HEK293T (cell line): ENCODE results near the gene AKT2.
A peak's percentile ranks its signal among the peaks of the same experiment; 100 is the strongest.

Experiments used
- CTCF ChIA-PET: fragments of 350-600 bp; formaldehyde crosslinking; extraction: SDS; loops from one replicate; lab custom pipeline; 2021; ENCODE audit warnings: antibody characterized with exemption, inconsistent platforms; lab: Yijun Ruan, JAX
- POLR2A ChIA-PET: fragments of 350-600 bp; formaldehyde crosslinking; extraction: SDS; loops from one replicate; lab custom pipeline; 2020; ENCODE audit warnings: antibody characterized with exemption, inconsistent platforms; lab: Yijun Ruan, JAX
- DNase-seq: peaks from one replicate; pipeline ENCODE4 v3.0.0; 2012; ENCODE audit warnings: mixed read lengths; ENCODE audit errors: extremely low spot score
- ARNT ChIP-seq: fragments of 450-650 bp; IDR thresholded peaks from 2 replicates; pipeline ENCODE4 v1.6.1; 2017; ENCODE audit warnings: mild to moderate bottlenecking
- BHLHE40 ChIP-seq: fragments of 450-650 bp; IDR thresholded peaks from 2 replicates; pipeline ENCODE4 v1.6.1; 2016; ENCODE audit warnings: mild to moderate bottlenecking, moderate library complexity, borderline replicate concordance
- CTBP1 ChIP-seq: fragments of 450-650 bp; IDR thresholded peaks from 2 replicates; pipeline ENCODE4 v1.6.1; 2016; ENCODE audit warnings: borderline replicate concordance
- ELF4 ChIP-seq: fragments of 450-650 bp; IDR thresholded peaks from 2 replicates; pipeline ENCODE4 v1.6.1; 2017; ENCODE audit warnings: antibody characterized with exemption
- FOXA1 ChIP-seq: fragments of 450-650 bp; IDR thresholded peaks from 2 replicates; pipeline ENCODE4 v1.6.1; 2016; ENCODE audit warnings: mild to moderate bottlenecking
- FOXK2 ChIP-seq: fragments of 450-650 bp; IDR thresholded peaks from 2 replicates; pipeline ENCODE4 v1.6.1; 2016; ENCODE audit warnings: mild to moderate bottlenecking
- FOXM1 ChIP-seq: fragments of 450-650 bp; IDR thresholded peaks from 2 replicates; pipeline ENCODE4 v1.6.1; 2017; ENCODE audit warnings: mild to moderate bottlenecking, borderline replicate concordance
- HDGF ChIP-seq: fragments of 450-650 bp; IDR thresholded peaks from 2 replicates; pipeline ENCODE4 v1.6.1; 2017; ENCODE audit warnings: antibody characterized with exemption, borderline replicate concordance
- L3MBTL2 ChIP-seq: fragments of 450-650 bp; conservative IDR thresholded peaks from 2 replicates; pipeline ENCODE4 v1.6.1; 2016; ENCODE audit warnings: mild to moderate bottlenecking
- LEF1 ChIP-seq: fragments of 450-650 bp; IDR thresholded peaks from 2 replicates; pipeline ENCODE4 v1.6.1; 2017; ENCODE audit warnings: mild to moderate bottlenecking, borderline replicate concordance
- NFRKB ChIP-seq: fragments of 450-650 bp; IDR thresholded peaks from 2 replicates; pipeline ENCODE4 v1.6.1; 2016; ENCODE audit warnings: mild to moderate bottlenecking, moderate library complexity
- SP1 ChIP-seq: fragments of 450-650 bp; IDR thresholded peaks from 2 replicates; pipeline ENCODE4 v1.6.1; 2017
- SUZ12 ChIP-seq: fragments of 450-650 bp; IDR thresholded peaks from 2 replicates; pipeline ENCODE4 v1.6.1; 2016; ENCODE audit warnings: mild to moderate bottlenecking
- TARDBP ChIP-seq: fragments of 450-650 bp; IDR thresholded peaks from 2 replicates; pipeline ENCODE4 v1.6.1; 2016
- ZNF384 ChIP-seq: fragments of 450-650 bp; IDR thresholded peaks from 2 replicates; pipeline ENCODE4 v1.6.1; 2016
- TF ChIP-seq, protein P1 (sequence below): fragments of 450-650 bp; IDR thresholded peaks from 2 replicates; pipeline ENCODE4 v1.6.1; 2016

AKT2 gene

GRCh38 chr19:40229926-40230417, 55.2 kb downstream of the AKT2 start:
- POLR2A ChIA-PET = no interaction called here
- no peak for TF ChIP-seq LEF1
- no peak for TF ChIP-seq TARDBP
- TF ChIP-seq ZNF384 = no peak
- TF ChIP-seq, protein P1, sequence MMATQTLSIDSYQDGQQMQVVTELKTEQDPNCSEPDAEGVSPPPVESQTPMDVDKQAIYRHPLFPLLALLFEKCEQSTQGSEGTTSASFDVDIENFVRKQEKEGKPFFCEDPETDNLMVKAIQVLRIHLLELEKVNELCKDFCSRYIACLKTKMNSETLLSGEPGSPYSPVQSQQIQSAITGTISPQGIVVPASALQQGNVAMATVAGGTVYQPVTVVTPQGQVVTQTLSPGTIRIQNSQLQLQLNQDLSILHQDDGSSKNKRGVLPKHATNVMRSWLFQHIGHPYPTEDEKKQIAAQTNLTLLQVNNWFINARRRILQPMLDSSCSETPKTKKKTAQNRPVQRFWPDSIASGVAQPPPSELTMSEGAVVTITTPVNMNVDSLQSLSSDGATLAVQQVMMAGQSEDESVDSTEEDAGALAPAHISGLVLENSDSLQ = no peak
- no peak for TF ChIP-seq HDGF
- TF ChIP-seq NFRKB = no peak
- CTCF ChIA-PET = interaction anchor here (0.5 kb wide), 1 partner anchor 82 kb away, joined by 4 read pairs; no protein-coding TSS in a partner anchor
- DNase-seq = no peak

- TF ChIP-seq, protein P1 = no peak
- no peak for TF ChIP-seq TARDBP
- no peak for TF ChIP-seq L3MBTL2
- TF ChIP-seq SP1 = no peak
- no peak for TF ChIP-seq FOXA1
- TF ChIP-seq FOXM1 = no peak
- POLR2A ChIA-PET = no interaction called here
- DNase-seq = no peak
- CTCF ChIA-PET = no interaction called here
Measured at GRCh38 chr19:40229484-40229883, 55.7 kb downstream of the AKT2 start.

GRCh38 chr19:40228863-40229262, 56.3 kb downstream of the AKT2 start:
- no peak for DNase-seq
- TF ChIP-seq BHLHE40 = no peak
- no peak for TF ChIP-seq LEF1
- no peak for TF ChIP-seq FOXK2
- TF ChIP-seq ZNF384 = no peak
- no peak for TF ChIP-seq HDGF
- TF ChIP-seq, protein P1 = no peak
- no peak for TF ChIP-seq FOXA1
- TF ChIP-seq ELF4 = no peak
- no peak for TF ChIP-seq NFRKB
- TF ChIP-seq SP1 = no peak
- TF ChIP-seq CTBP1 = no peak
- no peak for TF ChIP-seq ARNT
- TF ChIP-seq L3MBTL2 = no peak
- no peak for TF ChIP-seq TARDBP
- no peak for TF ChIP-seq SUZ12
- TF ChIP-seq FOXM1 = no peak
- ChIA-PET CTCF (interaction anchor here (1.2 kb wide), 1 partner anchor 89 kb away, joined by 3 read pairs; no protein-coding TSS in a partner anchor), POLR2A (no interaction called here)

DNA sequence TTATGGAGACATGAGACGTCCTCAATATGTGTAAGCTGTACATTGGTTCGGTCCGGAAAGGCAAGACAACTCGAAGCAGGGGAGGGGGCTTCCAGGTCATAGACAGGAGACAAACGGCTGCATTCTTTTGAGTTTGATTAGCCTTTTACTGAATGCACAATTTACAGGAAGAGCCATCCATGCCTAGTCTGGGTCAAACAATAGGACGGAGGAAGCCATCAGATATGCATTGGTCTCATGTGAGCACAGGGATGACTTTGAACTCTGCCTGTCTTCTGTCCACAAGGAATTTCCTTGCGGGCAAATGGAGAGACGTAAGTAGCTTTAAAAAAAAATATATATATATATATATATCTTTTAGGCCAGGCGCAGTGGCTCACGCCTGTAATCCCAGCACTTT, 56.8 kb downstream of the AKT2 start:
- CTCF ChIA-PET = interaction anchor here (1.2 kb wide), 1 partner anchor 89 kb away, joined by 3 read pairs; no protein-coding TSS in a partner anchor
- POLR2A ChIA-PET = interaction anchor here (1.2 kb wide), 1 partner anchor 8 kb away, joined by 3 read pairs; no protein-coding TSS in a partner anchor
- no peak for DNase-seq
- TF ChIP-seq ELF4 (no peak), CTBP1 (no peak), SUZ12 (no peak), FOXM1 (no peak), TARDBP (no peak), ZNF384 (no peak), L3MBTL2 (no peak), LEF1 (no peak), SP1 (no peak)

- TF ChIP-seq CTBP1 (no peak), L3MBTL2 (0 out of 2 replicates have a peak, but pooled peaks have one; percentile 21)
- ChIA-PET POLR2A (no interaction called here), CTCF (no interaction called here)
- no peak for DNase-seq
Measured at GRCh38 chr19:40225440-40226305, 59.5 kb downstream of the AKT2 start.

DNA sequence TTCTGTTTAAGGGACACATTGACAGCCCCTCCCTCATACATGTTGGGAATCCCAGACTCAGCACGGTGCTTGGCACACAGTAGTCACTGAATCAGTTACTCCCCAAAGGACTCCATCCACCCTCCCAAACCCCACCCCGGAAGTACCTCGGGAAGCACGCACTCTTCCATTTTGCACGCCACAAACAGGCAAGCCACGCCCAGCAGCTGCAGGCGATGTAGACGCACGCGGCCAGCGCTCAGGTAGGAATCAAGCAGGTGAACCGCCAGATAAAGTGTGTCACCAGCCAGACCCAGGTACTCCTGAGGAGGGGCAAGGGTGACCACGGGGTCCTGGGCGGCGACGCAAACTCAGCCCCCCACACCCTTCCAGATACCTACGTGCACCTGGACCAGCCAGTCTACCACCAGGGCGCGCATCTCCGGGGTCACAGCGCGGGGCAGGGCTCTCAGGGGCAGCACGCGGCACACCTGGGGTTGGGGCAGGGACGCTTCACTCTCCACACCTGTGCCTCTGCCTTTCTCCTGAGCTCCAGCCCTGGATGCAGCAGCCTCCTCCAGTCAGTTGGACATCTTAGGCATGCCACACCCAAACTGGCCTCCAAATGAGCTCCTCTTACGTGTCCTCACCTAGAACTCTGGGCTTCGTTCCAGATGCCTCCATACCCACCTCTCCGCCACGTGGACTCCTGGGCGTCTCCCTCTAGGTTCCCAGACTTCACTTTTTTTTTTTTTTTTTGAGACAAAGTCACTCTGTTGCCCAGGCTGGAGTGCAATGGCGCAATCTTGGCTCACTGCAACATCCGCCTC, 60.6 kb downstream of the AKT2 start:
- ChIA-PET POLR2A (no interaction called here), CTCF (no interaction called here)
- TF ChIP-seq TARDBP (no peak), FOXA1 (no peak), LEF1 (no peak), FOXK2 (no peak), SP1 (no peak), FOXM1 (no peak), ELF4 (no peak), NFRKB (no peak), CTBP1 (no peak), HDGF (no peak), BHLHE40 (no peak), L3MBTL2 (no peak)
- TF ChIP-seq, protein P1 = no peak
- DNase-seq = no peak
